OCI-LY1 (cell line): Measurements from ENCODE around the gene NKX1-1.

Experiments
- H2AFZ ChIP-seq: fragments of 200-600 bp; sonication (generic), shearing (Covaris generic); 2 replicates; pipeline ENCODE4 v1.6.0; 2014; ENCODE audit warnings: antibody characterized with exemption, mild to moderate bottlenecking, low read length
- H3F3A ChIP-seq: fragments of 200-600 bp; sonication (generic), shearing (Covaris generic); 2 replicates; pipeline ENCODE4 v1.6.0; 2014; ENCODE audit warnings: mild to moderate bottlenecking, antibody characterized with exemption, low read length, moderate library complexity; ENCODE audit not compliant: insufficient read depth
- H3K27ac ChIP-seq: fragments of 200-600 bp; sonication (generic); 2 replicates; pipeline ENCODE4 v1.5.1; 2014; ENCODE audit warnings: low read length, mixed run types, mild to moderate bottlenecking, low read depth; ENCODE audit not compliant: poor library complexity, severe bottlenecking
- H3K27me3 ChIP-seq: fragments of 200-600 bp; sonication (generic); 2 replicates; pipeline ENCODE4 v1.6.0; 2014; ENCODE audit warnings: antibody characterized with exemption, mild to moderate bottlenecking, low read length, moderate library complexity; ENCODE audit not compliant: insufficient read depth
- H3K36me3 ChIP-seq: fragments of 200-600 bp; sonication (generic); 2 replicates; pipeline ENCODE4 v1.6.1; 2014; ENCODE audit warnings: mild to moderate bottlenecking, antibody characterized with exemption, low read length, moderate library complexity, mixed read lengths; ENCODE audit not compliant: insufficient read depth
- H3K4me1 ChIP-seq: fragments of 200-600 bp; sonication (generic); 2 replicates; pipeline ENCODE4 v1.5.1; 2014; ENCODE audit warnings: mild to moderate bottlenecking, low read length, moderate library complexity; ENCODE audit not compliant: insufficient read depth, severe bottlenecking
- H3K4me2 ChIP-seq: fragments of 200-600 bp; sonication (generic), shearing (Covaris generic); 2 replicates; pipeline ENCODE4 v1.6.1; 2014; ENCODE audit warnings: low read length
- H3K4me3 ChIP-seq: fragments of 200-600 bp; sonication (generic); 2 replicates; pipeline ENCODE4 v1.5.1; 2014; ENCODE audit warnings: low read length, low read depth, mild to moderate bottlenecking, mixed read lengths; ENCODE audit not compliant: poor library complexity, severe bottlenecking
- H3K79me2 ChIP-seq: fragments of 200-600 bp; shearing (Covaris generic); 2 replicates; pipeline ENCODE4 v1.6.1; 2016; ENCODE audit warnings: mixed run types, low read length, mixed read lengths; ENCODE audit not compliant: insufficient read depth
- H3K9ac ChIP-seq: fragments of 200-600 bp; sonication (generic), shearing (Covaris generic); 2 replicates; pipeline ENCODE4 v1.6.1; 2014; ENCODE audit warnings: mild to moderate bottlenecking, low read length, mixed read lengths
- H3K9me2 ChIP-seq: fragments of 200-600 bp; sonication (generic), shearing (Covaris generic); 2 replicates; pipeline ENCODE4 v1.6.1; 2014; ENCODE audit warnings: low read depth, mild to moderate bottlenecking, low read length, mixed read lengths
- H3K9me3 ChIP-seq: fragments of 200-600 bp; shearing (Covaris generic); 2 replicates; pipeline ENCODE4 v1.6.1; 2014; ENCODE audit warnings: low read length, mixed read lengths
- H4K20me1 ChIP-seq: fragments of 200-600 bp; sonication (generic), shearing (Covaris generic); 2 replicates; pipeline ENCODE4 v1.6.0; 2016; ENCODE audit warnings: mild to moderate bottlenecking, low read length; ENCODE audit not compliant: insufficient read depth
- EZH2 ChIP-seq: fragments of 200-600 bp; sonication (generic), shearing (Covaris generic); IDR thresholded peaks from 2 replicates; pipeline ENCODE4 v1.8.0; 2017; ENCODE audit warnings: borderline replicate concordance, mixed run types, mild to moderate bottlenecking, antibody characterized with exemption, low read length, moderate library complexity, mixed read lengths
- TF ChIP-seq, protein P1 (sequence below): fragments of 200-600 bp; sonication (generic), shearing (Covaris generic); IDR thresholded peaks from 2 replicates; pipeline ENCODE4 v1.5.1; 2017; ENCODE audit warnings: mild to moderate bottlenecking, antibody characterized with exemption, low read length, moderate library complexity, mixed read lengths

Gene NKX1-1

DNA sequence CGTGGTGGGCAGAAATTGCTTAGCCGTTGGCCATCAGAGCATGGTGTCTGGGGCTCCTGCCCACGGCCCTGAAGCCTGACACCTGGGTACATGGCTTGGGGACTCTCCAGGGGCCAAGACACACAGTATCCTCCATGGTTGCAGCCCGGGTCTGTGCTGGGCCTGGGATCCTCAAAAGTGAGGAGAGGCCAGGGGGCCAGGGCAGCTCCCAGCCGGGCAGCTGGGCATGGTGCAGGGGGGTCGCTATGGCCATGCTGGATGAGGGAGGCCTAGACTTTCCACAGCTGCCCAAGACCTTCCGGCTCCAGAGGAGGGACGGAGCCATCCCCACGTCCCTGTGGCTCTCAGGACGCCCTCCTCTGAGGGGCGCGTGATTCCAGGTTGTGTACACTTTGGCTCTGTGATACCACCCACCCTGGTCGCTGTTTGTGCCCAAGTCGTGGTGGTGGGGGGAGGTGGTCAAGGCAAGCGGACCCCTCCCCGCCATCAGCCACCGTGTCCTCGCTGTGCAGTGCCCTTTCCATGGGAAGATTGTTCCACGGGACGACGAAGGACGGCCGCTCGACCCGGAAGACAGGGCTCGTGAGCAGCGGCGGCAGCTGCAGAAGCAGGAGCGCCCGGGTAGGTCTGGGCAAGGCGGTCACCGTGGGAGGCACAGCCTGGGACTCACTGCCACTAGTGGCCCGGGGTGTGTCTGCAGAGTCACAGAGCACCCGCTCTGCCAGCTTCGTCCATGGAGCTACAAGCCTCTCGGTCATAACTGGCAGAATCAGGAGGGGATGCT, 25.7 kb downstream of the NKX1-1 start:
- H4K20me1 ChIP-seq, result no peaks in the 10 kb centered on the region
- H3K27me3 ChIP-seq, result no peaks in the 10 kb centered on the region
- no peak overlapping the region for H3K4me2 ChIP-seq
- H3K79me2 ChIP-seq, result no peaks in the 10 kb centered on the region
- no peak overlapping the region for H3K4me3 ChIP-seq
- H2AFZ ChIP-seq, result no peak overlapping the region
- no peaks in the 10 kb centered on the region for H3F3A ChIP-seq
- H3K9me3 ChIP-seq, result no peaks in the 10 kb centered on the region
- no peak for TF ChIP-seq EZH2
- TF ChIP-seq, protein P1, sequence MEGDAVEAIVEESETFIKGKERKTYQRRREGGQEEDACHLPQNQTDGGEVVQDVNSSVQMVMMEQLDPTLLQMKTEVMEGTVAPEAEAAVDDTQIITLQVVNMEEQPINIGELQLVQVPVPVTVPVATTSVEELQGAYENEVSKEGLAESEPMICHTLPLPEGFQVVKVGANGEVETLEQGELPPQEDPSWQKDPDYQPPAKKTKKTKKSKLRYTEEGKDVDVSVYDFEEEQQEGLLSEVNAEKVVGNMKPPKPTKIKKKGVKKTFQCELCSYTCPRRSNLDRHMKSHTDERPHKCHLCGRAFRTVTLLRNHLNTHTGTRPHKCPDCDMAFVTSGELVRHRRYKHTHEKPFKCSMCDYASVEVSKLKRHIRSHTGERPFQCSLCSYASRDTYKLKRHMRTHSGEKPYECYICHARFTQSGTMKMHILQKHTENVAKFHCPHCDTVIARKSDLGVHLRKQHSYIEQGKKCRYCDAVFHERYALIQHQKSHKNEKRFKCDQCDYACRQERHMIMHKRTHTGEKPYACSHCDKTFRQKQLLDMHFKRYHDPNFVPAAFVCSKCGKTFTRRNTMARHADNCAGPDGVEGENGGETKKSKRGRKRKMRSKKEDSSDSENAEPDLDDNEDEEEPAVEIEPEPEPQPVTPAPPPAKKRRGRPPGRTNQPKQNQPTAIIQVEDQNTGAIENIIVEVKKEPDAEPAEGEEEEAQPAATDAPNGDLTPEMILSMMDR, result no peak
- H3K9ac ChIP-seq, result no peak overlapping the region
- no peaks in the 10 kb centered on the region for H3K4me1 ChIP-seq
- H3K27ac ChIP-seq, result no peak overlapping the region
- no peaks in the 10 kb centered on the region for H3K36me3 ChIP-seq
- no peaks in the 10 kb centered on the region for H3K9me2 ChIP-seq

DNA sequence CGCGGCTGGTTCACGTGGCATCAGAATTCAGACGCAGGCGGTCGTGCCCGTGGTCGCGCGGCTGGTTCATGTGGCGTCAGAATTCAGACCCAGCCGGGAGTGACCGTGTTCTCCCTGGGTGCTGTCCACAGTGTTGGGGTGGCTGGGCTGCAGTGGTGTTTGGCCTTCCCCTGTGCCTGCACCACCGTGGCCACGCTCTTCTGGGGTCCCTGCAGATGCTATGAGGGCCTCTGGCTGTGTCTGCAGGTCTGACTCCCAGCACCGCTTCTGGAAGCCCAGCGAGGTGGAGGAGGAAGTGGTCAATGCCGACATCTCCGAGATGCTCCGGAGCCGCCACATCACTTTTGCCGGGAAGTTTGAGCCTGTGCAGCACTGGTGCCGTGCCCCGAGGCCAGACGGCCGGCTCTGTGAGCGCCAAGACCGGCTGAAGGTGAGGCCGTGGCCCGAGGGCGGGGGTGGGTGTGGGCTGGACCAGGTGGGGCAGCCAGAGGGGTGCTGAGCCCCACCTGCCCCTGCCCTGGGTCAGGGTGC, 26.4 kb downstream of the NKX1-1 start:
- Histone ChIP-seq H3K4me1 (no peaks in the 10 kb centered on the region), H3K27me3 (no peaks in the 10 kb centered on the region), H3K36me3 (no peaks in the 10 kb centered on the region), H3K9ac (no peak overlapping the region), H3K9me2 (no peaks in the 10 kb centered on the region), H4K20me1 (no peaks in the 10 kb centered on the region), H3K9me3 (no peaks in the 10 kb centered on the region), H3K4me2 (no peak overlapping the region), H3F3A (no peaks in the 10 kb centered on the region), H2AFZ (no peak overlapping the region), H3K79me2 (no peaks in the 10 kb centered on the region), H3K4me3 (no peak overlapping the region), H3K27ac (no peak overlapping the region)
- TF ChIP-seq, protein P1, result no peak

DNA sequence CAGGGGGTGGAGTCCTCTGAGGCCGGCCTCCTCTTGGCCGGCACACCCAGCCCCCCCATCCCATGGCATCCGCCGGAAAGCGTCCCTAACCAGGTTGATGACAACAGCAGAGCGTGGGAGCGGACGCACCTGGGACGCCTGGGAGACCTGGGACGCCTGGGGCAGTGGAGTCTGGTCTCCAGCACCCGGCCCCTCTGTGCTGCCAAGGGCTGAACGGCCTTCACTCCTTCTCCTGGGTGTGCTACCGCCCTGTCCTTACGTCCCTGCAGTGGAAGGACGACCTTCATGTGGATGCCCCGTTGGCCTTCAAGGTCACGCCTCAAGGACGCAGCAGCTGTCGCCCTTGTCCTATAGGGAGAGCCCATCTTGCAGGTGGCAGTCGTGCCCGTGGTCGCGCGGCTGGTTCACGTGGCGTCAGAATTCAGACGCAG, 26.9 kb downstream of the NKX1-1 start:
- Histone ChIP-seq H3K9me3 (no peaks in the 10 kb centered on the region), H3F3A (no peaks in the 10 kb centered on the region), H3K36me3 (no peaks in the 10 kb centered on the region), H4K20me1 (no peaks in the 10 kb centered on the region), H3K4me1 (no peaks in the 10 kb centered on the region), H3K79me2 (no peaks in the 10 kb centered on the region), H3K4me3 (no peak overlapping the region), H2AFZ (no peak overlapping the region), H3K4me2 (no peak overlapping the region), H3K27me3 (no peaks in the 10 kb centered on the region), H3K27ac (no peak overlapping the region), H3K9ac (no peak overlapping the region), H3K9me2 (no peaks in the 10 kb centered on the region)
- TF ChIP-seq EZH2, result no peak
- TF ChIP-seq, protein P1, result no peak
